Rectal smooth muscle tissue (tissue), 1 donor: ENCODE measurements around the gene PTH2R.
"Not testable (repeated sequence)": the region's sequence is repeated elsewhere in the genome, so short reads cannot be mapped to it uniquely, and the experiment has no call there.

Source experiments
- H3K27ac ChIP-seq: one replicate; pipeline ENCODE4 v1.7.0; 2013; ENCODE audit warnings: low read depth, low read length, inconsistent platforms
- H3K27me3 ChIP-seq: one replicate; pipeline ENCODE4 v1.7.0; 2013; ENCODE audit warnings: low read length; ENCODE audit not compliant: control insufficient read depth, insufficient read depth
- H3K36me3 ChIP-seq: one replicate; pipeline ENCODE4 v1.7.0; 2013; ENCODE audit warnings: low read length; ENCODE audit not compliant: control insufficient read depth, insufficient read depth
- H3K4me1 ChIP-seq: one replicate; pipeline ENCODE4 v1.7.0; 2013; ENCODE audit warnings: low read length; ENCODE audit not compliant: control insufficient read depth, insufficient read depth
- H3K4me3 ChIP-seq: one replicate; pipeline ENCODE4 v1.7.0; 2013; ENCODE audit warnings: low read length
- H3K9ac ChIP-seq: one replicate; pipeline ENCODE4 v1.7.0; 2013; ENCODE audit warnings: low read length

Gene PTH2R

DNA sequence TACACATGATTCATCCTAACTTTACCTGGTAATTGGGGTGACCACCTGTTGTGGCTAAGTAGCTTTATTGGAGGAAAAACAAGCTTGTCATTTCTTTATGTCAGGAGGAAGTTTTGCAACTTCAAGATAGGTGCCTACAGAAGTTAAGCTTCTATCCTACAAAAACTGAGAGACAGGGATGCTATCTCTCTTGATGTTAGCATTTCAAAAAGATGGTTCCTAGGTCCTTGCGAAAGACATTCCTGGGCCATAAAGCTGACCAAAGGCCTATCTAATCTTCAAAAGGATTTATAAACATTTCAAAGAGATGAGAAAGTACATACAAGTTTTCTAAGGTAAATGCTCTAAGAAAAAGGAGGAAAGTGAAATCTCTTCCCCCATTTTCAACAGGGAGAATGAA lies 61.0 kb downstream of the PTH2R start:
- H3K9ac ChIP-seq = no peak overlapping the region
- H3K4me1 ChIP-seq = no peaks in the 10 kb centered on the region
- no peak overlapping the region for H3K27ac ChIP-seq
- H3K36me3 ChIP-seq = no peaks in the 10 kb centered on the region
- H3K4me3 ChIP-seq = no peak overlapping the region
- no peaks in the 10 kb centered on the region for H3K27me3 ChIP-seq

DNA sequence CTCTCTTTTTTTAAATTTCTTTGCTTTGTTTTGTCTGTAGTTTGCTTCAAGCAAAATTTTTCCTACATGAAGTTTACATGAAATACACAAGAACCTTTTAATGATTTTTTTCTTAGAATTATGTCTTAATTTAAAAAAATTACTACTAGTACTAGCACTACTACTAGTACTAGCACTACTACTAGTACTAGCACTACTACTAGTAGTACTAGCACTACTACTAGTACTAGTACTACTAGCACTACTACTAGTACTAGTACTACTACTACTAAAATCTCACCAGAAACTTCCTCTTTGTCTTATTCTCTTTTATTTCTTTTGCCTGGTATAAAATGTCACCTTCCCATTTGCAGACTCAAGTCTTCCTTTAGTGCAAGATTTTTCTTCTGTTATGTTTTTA lies 71.1 kb downstream of the PTH2R start:
- no peak overlapping the region for H3K9ac ChIP-seq
- no peaks in the 10 kb centered on the region for H3K27me3 ChIP-seq
- H3K36me3 ChIP-seq = no peaks in the 10 kb centered on the region
- H3K4me1 ChIP-seq = no peaks in the 10 kb centered on the region
- H3K4me3 ChIP-seq = no peak overlapping the region
- H3K27ac ChIP-seq = no peak overlapping the region

DNA sequence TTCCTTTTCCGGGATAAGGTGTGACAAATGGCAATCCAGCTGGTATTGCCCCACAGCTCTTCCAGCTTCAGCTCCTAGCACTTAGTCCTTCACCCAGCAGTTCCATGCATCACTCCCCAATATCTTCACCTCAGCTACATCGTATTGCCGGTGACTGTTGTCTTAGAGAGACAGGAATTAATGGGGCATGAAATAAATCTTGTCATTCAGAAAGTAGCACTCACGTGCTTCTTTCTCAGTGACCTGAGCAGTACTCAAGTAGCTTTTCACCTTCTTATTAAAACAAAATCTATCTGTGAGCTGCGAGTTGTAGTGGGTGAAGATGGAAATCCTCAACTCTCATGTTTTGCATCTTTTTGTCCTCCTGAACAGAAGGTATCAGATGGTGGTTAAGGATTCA lies 72.8 kb downstream of the PTH2R start:
- H3K27ac ChIP-seq = no peak overlapping the region
- no peak overlapping the region for H3K4me3 ChIP-seq
- no peaks in the 10 kb centered on the region for H3K27me3 ChIP-seq
- no peaks in the 10 kb centered on the region for H3K4me1 ChIP-seq
- H3K9ac ChIP-seq = no peak overlapping the region
- no peaks in the 10 kb centered on the region for H3K36me3 ChIP-seq

DNA sequence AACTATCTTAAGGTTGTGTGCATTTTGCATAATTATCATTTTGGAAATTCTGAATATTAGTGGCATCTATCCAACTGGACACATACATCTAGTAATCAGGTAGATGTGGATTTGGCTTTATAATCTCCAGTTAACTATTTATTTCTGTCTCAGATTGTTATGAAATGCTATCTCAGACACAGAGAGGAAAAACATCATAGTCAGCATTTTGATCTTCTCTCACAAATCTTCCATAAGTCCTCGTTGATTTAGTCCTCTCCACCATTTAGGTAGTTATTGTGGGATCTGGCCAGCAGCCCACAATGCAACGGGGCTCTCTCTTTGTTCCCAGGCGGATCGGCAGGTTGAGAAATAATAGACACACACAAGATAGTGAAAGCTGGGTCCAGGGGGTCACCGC lies 75.4 kb downstream of the PTH2R start:
- H3K36me3 ChIP-seq, H3K27ac ChIP-seq, H3K27me3 ChIP-seq, H3K4me3 ChIP-seq, H3K9ac ChIP-seq, H3K4me1 ChIP-seq: not testable (repeated sequence)

DNA sequence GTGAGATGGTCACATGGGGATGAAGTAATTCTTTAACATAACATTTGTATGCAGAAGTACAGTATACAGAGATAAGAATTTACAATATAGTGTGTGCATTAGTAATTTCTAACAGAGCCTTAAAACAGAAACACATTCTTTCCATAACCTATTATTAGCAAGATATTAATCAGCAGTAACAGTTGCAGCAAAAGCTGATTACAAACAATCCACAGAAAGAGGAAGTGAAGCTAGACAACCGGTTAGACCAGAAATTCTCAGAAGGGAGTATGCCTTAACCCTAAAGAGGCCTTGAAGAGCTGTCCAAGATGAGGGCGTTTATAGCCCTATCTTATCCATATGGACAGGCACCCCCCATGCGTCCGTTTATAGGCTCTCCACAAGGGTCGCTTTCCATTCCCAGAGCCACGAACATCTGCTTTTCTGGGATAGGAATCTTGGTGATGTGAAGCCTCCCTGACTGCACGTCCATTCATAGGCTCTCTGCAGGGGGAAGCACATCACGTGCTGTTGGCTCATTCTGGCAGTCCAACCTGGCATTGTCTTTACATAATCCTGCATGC lies 75.9 kb downstream of the PTH2R start:
- not testable (repeated sequence) for H3K27ac ChIP-seq, H3K36me3 ChIP-seq, H3K27me3 ChIP-seq, H3K4me1 ChIP-seq, H3K4me3 ChIP-seq, H3K9ac ChIP-seq

DNA sequence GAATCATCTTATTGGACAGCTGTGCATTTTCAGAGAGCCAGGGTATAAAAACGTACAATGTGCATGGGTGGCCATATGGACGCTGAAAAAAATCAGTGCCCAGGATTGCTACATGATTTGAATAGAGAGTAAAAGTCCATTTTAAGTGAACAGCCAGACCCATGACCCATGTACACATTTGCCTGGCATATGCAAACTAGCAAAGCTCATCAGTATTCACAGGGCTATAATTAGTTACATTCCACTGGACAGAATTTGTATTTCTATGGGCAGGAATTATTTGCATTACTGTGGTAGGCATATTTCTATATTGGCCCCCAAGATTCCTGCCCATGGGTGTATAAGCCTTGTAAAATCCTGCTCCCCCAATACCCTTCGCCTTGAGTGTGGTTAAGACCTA lies 78.8 kb downstream of the PTH2R start:
- no peaks in the 10 kb centered on the region for H3K4me1 ChIP-seq
- no peak overlapping the region for H3K9ac ChIP-seq
- H3K4me3 ChIP-seq = no peak overlapping the region

DNA sequence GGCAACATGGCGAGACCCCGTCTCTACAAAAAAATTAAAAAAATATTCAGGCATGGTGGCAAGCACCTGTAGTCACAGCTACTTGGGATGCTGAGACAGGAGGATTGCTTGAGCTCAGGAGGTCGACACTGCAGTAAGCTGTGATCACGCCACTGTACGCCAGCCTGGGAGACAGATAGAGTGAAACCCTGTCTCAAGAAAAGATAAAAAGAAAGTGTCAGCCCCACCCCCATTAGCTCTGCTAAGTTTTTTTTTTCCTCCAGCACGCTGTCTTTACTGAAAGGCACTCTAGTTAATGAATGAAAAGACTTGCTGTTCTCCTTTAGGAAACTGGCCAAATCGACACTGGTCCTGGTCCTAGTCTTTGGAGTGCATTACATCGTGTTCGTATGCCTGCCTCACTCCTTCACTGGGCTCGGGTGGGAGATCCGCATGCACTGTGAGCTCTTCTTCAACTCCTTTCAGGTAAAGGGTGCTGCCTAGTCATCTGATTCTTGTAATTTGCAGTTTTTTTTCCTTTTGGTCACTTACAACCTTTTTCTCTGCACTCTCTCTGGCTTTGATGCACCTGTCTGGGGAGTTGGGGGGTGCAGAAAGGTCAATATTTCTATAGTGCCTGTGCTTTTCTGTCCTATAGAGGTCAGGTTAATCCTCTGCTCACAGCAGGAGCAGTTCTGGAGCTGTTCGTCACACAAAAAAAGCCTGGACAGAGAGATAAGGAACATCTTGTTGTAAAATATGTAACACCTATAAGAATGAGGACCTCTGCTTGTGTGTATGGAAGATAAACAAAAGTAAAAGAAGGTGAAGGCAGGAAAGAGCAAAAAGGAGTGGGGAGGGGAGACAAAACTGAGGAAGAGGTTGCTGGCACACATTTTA lies 82.3 kb downstream of the PTH2R start:
- no peaks in the 10 kb centered on the region for H3K36me3 ChIP-seq
- no peak overlapping the region for H3K4me3 ChIP-seq
- H3K27me3 ChIP-seq = no peaks in the 10 kb centered on the region
- no peaks in the 10 kb centered on the region for H3K4me1 ChIP-seq
- H3K27ac ChIP-seq = no peak overlapping the region
- no peak overlapping the region for H3K9ac ChIP-seq

More for the DNA sequence above, 78.8 kb downstream of the PTH2R start:
- Histone ChIP-seq H3K36me3 (no peaks in the 10 kb centered on the region), H3K27me3 (no peaks in the 10 kb centered on the region), H3K27ac (no peak overlapping the region)

DNA sequence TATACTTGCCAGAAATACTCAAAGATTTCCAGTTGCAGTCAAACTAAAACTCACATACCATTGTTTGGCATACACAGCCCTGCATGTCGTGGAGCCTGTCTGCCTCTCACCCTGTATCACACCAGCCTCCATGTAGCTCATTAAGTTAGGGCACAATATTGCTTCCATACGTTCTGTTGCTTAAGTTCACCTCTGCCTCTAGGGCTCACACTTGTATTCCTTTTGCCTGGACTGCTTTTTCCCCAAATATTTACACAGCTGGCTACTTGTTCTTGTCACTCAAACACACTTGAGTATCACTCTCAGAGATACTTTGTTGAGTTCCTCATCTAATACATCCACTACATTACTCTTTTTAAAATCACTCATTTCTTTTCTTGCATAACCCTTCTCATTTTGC lies 83.1 kb downstream of the PTH2R start:
- H3K36me3 ChIP-seq = no peaks in the 10 kb centered on the region
- H3K4me1 ChIP-seq = no peaks in the 10 kb centered on the region
- H3K27me3 ChIP-seq = no peaks in the 10 kb centered on the region
- no peak overlapping the region for H3K9ac ChIP-seq
- H3K27ac ChIP-seq = no peak overlapping the region
- H3K4me3 ChIP-seq = no peak overlapping the region

DNA sequence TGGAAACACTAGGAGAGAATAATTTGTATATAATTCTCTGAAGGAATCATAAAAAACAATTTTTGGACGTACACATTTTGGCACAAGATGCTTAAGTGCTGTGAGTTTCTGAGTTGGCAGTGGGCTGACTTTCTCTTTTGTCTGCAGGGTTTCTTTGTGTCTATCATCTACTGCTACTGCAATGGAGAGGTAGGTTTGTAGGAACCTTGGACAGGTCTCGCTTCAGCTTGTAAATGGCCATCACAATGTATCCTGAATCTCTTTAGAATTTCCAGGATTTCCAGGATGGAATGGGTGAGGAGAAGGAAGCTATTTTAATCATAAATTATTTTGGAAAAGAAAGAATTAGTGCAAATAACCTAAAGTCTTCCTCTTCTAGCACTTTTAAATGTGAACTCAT lies 83.9 kb downstream of the PTH2R start:
- H3K36me3 ChIP-seq = no peaks in the 10 kb centered on the region
- no peak overlapping the region for H3K9ac ChIP-seq
- H3K27me3 ChIP-seq = no peaks in the 10 kb centered on the region
- H3K4me1 ChIP-seq = no peaks in the 10 kb centered on the region
- no peak overlapping the region for H3K27ac ChIP-seq
- no peak overlapping the region for H3K4me3 ChIP-seq

DNA sequence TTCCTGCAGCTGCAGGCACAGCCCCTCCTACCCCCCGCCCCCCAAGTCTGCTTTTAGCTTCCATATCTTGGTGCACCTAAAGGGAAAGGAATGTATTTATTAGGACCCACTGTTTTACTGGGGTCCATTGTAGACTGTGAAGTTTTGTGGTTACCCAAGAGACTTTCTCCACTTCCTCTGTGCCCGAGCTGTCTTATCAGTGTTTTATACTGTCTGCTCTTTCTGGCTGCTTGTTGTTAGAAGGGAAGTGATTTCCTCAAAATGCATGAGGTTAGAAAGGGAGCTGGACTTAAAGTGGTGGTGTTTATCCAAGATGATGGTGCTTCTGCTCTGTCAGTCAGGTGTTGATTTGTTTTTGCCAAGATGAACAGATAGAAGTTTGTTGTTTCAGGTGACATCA lies 85.0 kb downstream of the PTH2R start:
- Histone ChIP-seq H3K27ac (no peak overlapping the region), H3K27me3 (no peaks in the 10 kb centered on the region), H3K4me1 (no peaks in the 10 kb centered on the region)

DNA sequence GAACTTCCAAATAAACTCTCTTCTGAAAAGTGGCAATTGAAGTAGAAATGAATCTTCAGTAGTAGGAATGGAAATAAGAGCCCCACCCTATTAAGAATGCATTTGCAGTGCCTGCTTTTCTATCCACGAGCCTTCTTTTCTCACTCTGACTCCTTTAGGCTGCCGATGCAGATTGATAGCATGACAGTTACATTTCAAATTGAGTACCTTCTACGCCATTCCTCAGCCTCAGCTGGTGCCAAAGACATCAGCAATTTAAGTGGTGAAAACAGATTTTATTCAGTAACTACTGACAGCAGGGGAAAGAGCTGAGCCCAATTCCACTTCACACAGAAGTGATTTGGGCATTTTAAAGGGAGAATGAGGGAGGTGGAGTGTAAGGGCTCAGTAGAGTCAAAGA lies 85.5 kb downstream of the PTH2R start:
- H3K4me1 ChIP-seq = no peaks in the 10 kb centered on the region
- H3K27ac ChIP-seq = no peak overlapping the region
- H3K4me3 ChIP-seq = no peak overlapping the region
- H3K27me3 ChIP-seq = no peaks in the 10 kb centered on the region
- H3K36me3 ChIP-seq = no peaks in the 10 kb centered on the region
- no peak overlapping the region for H3K9ac ChIP-seq

More for the DNA sequence above, 85.0 kb downstream of the PTH2R start:
- Histone ChIP-seq H3K36me3 (no peaks in the 10 kb centered on the region), H3K9ac (no peak overlapping the region), H3K4me3 (no peak overlapping the region)

DNA sequence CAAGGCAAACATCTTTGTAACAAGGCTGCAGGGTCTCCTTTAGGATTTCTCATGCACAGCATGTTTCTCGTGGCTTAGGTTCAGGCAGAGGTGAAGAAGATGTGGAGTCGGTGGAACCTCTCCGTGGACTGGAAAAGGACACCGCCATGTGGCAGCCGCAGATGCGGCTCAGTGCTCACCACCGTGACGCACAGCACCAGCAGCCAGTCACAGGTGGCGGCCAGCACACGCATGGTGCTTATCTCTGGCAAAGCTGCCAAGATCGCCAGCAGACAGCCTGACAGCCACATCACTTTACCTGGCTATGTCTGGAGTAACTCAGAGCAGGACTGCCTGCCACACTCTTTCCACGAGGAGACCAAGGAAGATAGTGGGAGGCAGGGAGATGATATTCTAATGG lies 86.6 kb downstream of the PTH2R start:
- H3K27ac ChIP-seq = no peak overlapping the region
- H3K27me3 ChIP-seq = no peaks in the 10 kb centered on the region
- H3K9ac ChIP-seq = no peak overlapping the region
- H3K4me1 ChIP-seq = no peaks in the 10 kb centered on the region
- H3K4me3 ChIP-seq = no peak overlapping the region
- H3K36me3 ChIP-seq = no peaks in the 10 kb centered on the region

DNA sequence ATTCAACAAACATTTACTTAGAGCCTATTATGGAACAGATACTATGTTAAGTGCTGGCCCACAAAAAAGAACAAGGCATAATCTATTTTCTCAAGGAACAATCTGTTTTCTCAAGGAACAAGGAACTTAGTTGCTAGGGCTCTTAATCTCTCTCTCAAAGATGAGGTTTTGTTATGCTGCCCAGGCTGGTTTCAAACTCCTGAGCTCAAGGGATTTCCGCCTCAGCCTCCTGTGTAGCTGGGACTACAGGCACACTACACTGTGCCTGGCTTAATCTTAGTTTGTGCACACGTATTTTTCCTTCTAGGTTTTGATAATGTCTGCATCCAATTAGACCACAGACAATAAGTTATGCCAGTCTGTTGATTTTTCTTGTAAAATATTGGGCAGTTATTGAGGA lies 89.5 kb downstream of the PTH2R start:
- Histone ChIP-seq H3K9ac (no peak overlapping the region), H3K27me3 (no peaks in the 10 kb centered on the region), H3K27ac (no peak overlapping the region), H3K4me3 (no peak overlapping the region), H3K4me1 (no peaks in the 10 kb centered on the region), H3K36me3 (no peaks in the 10 kb centered on the region)
